ENCODE results near the gene CACNB2.

DNA sequence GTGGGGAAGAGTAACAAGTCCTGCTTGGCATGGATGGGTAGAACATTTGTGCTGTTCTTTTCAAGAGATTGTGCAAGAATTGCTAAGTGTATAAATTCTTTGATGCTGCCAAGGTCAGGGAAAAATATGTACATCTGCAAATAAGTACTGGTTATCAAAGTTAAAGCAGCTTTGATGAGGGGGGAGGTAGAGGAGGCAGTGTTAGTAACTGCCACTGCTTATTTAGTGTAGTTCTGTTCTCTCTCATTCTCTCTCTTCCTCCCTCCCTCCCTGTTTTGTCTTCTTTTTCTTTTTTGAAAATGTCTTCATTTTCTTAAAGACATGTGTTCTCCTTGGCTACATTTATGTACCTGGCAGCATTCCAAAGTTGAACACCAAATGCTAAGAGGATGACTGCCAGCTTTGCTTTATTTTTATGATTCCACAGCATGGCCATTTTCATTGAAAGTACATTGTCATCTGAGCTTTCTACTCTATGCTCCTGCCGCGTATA lies 18.6 kb downstream of the CACNB2 start:
- no peak for TF ChIP-seq SIN3A (IDR thresholded peaks at IDR 0.05; ENCODE audit: borderline replicate concordance, low read depth, low read length)
- TF ChIP-seq, protein P1, sequence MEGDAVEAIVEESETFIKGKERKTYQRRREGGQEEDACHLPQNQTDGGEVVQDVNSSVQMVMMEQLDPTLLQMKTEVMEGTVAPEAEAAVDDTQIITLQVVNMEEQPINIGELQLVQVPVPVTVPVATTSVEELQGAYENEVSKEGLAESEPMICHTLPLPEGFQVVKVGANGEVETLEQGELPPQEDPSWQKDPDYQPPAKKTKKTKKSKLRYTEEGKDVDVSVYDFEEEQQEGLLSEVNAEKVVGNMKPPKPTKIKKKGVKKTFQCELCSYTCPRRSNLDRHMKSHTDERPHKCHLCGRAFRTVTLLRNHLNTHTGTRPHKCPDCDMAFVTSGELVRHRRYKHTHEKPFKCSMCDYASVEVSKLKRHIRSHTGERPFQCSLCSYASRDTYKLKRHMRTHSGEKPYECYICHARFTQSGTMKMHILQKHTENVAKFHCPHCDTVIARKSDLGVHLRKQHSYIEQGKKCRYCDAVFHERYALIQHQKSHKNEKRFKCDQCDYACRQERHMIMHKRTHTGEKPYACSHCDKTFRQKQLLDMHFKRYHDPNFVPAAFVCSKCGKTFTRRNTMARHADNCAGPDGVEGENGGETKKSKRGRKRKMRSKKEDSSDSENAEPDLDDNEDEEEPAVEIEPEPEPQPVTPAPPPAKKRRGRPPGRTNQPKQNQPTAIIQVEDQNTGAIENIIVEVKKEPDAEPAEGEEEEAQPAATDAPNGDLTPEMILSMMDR (IDR thresholded peaks at IDR 0.05) = no peak
- TF ChIP-seq, protein P2, sequence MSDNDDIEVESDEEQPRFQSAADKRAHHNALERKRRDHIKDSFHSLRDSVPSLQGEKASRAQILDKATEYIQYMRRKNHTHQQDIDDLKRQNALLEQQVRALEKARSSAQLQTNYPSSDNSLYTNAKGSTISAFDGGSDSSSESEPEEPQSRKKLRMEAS (IDR thresholded peaks at IDR 0.05; ENCODE audit: low read depth) = no peak
- TF ChIP-seq, protein P3, sequence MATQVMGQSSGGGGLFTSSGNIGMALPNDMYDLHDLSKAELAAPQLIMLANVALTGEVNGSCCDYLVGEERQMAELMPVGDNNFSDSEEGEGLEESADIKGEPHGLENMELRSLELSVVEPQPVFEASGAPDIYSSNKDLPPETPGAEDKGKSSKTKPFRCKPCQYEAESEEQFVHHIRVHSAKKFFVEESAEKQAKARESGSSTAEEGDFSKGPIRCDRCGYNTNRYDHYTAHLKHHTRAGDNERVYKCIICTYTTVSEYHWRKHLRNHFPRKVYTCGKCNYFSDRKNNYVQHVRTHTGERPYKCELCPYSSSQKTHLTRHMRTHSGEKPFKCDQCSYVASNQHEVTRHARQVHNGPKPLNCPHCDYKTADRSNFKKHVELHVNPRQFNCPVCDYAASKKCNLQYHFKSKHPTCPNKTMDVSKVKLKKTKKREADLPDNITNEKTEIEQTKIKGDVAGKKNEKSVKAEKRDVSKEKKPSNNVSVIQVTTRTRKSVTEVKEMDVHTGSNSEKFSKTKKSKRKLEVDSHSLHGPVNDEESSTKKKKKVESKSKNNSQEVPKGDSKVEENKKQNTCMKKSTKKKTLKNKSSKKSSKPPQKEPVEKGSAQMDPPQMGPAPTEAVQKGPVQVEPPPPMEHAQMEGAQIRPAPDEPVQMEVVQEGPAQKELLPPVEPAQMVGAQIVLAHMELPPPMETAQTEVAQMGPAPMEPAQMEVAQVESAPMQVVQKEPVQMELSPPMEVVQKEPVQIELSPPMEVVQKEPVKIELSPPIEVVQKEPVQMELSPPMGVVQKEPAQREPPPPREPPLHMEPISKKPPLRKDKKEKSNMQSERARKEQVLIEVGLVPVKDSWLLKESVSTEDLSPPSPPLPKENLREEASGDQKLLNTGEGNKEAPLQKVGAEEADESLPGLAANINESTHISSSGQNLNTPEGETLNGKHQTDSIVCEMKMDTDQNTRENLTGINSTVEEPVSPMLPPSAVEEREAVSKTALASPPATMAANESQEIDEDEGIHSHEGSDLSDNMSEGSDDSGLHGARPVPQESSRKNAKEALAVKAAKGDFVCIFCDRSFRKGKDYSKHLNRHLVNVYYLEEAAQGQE (IDR thresholded peaks at IDR 0.05; ENCODE audit: low read depth, low read length) = no peak
- TF ChIP-seq POLR2AphosphoS5 (IDR thresholded peaks at IDR 0.05; ENCODE audit: low read depth, low read length) = no peak
- TF ChIP-seq FOSL2 (IDR thresholded peaks at IDR 0.05; ENCODE audit: borderline replicate concordance, low read depth) = no peak
- TF ChIP-seq SMC3 (IDR thresholded peaks at IDR 0.05; ENCODE audit: low read depth, low read length) = no peak
- no peak for TF ChIP-seq EP300 (IDR thresholded peaks at IDR 0.05; ENCODE audit: borderline replicate concordance in 1 of 2, low read depth in 1 of 2, low read length in 1 of 2)
- TF ChIP-seq, protein P4, sequence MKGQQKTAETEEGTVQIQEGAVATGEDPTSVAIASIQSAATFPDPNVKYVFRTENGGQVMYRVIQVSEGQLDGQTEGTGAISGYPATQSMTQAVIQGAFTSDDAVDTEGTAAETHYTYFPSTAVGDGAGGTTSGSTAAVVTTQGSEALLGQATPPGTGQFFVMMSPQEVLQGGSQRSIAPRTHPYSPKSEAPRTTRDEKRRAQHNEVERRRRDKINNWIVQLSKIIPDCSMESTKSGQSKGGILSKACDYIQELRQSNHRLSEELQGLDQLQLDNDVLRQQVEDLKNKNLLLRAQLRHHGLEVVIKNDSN (IDR thresholded peaks at IDR 0.05; ENCODE audit: borderline replicate concordance, low read depth) = no peak
- no peak for TF ChIP-seq RAD21 (IDR thresholded peaks at IDR 0.05; ENCODE audit: low read length)
- TF ChIP-seq PBX3 (IDR thresholded peaks at IDR 0.05) = peak; percentile 2; the same call in 1 of the 2 replicates
- no peak for TF ChIP-seq EZH2phosphoT487 (IDR thresholded peaks at IDR 0.05; ENCODE audit: borderline replicate concordance, low read depth)
- TF ChIP-seq NRF1 (IDR thresholded peaks at IDR 0.05; ENCODE audit: low read depth, low read length) = no peak
- TF ChIP-seq FOXM1 (IDR thresholded peaks at IDR 0.05; ENCODE audit: low read depth) = no peak
